Liver (tissue), 9 donors: ENCODE measurements around the gene RNF175. TPM values are rescaled to one million over a fixed set of nuclear protein-coding genes. Genes with fewer than 3 reads are reported as not detected.

Experiments
- DNase-seq: peaks from one replicate; pipeline ENCODE4 v3.0.0-alpha.2; 2017; ENCODE audit warnings: low spot score
- H3K27ac ChIP-seq, 2 donors: one replicate each; pipeline ENCODE4 v1.7.0; 2013; ENCODE audit warnings: inconsistent platforms in 2 of 2, low read length in 2 of 2, control low read depth in 1 of 2, low read depth in 1 of 2, mild to moderate bottlenecking in 1 of 2
- H3K27me3 ChIP-seq, 4 donors: one replicate each; pipeline versions ENCODE4 v1.6.1 to v1.7.0; 2013; ENCODE audit warnings: low read length in 3 of 4, inconsistent platforms in 1 of 4, mild to moderate bottlenecking in 1 of 4, moderate library complexity in 1 of 4; ENCODE audit not compliant: control insufficient read depth in 4 of 4, insufficient read depth in 4 of 4
- H3K36me3 ChIP-seq, 4 donors: one replicate each; pipeline versions ENCODE4 v1.6.1 to v1.7.0; 2013; ENCODE audit warnings: low read length in 3 of 4, mild to moderate bottlenecking in 3 of 4, low read depth in 1 of 4, moderate library complexity in 1 of 4; ENCODE audit not compliant: control insufficient read depth in 4 of 4, insufficient read depth in 3 of 4
- H3K4me1 ChIP-seq, 4 donors: one replicate each; pipeline versions ENCODE4 v1.6.1 to v1.7.0; 2013; ENCODE audit warnings: low read length in 3 of 4, mild to moderate bottlenecking in 3 of 4, moderate library complexity in 1 of 4; ENCODE audit not compliant: control insufficient read depth in 4 of 4, insufficient read depth in 4 of 4
- H3K4me3 ChIP-seq, 3 donors: one replicate each; pipeline versions ENCODE4 v1.6.1 to v1.7.0; 2013; ENCODE audit warnings: low read length in 3 of 3, control low read depth in 1 of 3, low read depth in 1 of 3, mild to moderate bottlenecking in 1 of 3
- H3K9ac ChIP-seq, 2 donors: one replicate each; pipeline ENCODE4 v1.7.0; 2013; ENCODE audit warnings: low read length in 2 of 2, mild to moderate bottlenecking in 2 of 2, moderate library complexity in 2 of 2, control low read depth in 1 of 2, low read depth in 1 of 2
- H3K9me3 ChIP-seq, 4 donors: one replicate each; pipeline versions ENCODE4 v1.6.1 to v1.7.0; 2013; ENCODE audit warnings: low read length in 3 of 4; ENCODE audit not compliant: control insufficient read depth in 4 of 4
- FOXA1 ChIP-seq: IDR thresholded peaks from 2 replicates; pipeline ENCODE4 v1.6.1; 2016; ENCODE audit warnings: antibody characterized with exemption
- HNF4A ChIP-seq, 2 donors: conservative IDR thresholded peaks; 2 replicates each; pipeline ENCODE4 v1.6.1; 2016; ENCODE audit warnings: antibody characterized with exemption in 2 of 2, mild to moderate bottlenecking in 2 of 2
- JUND ChIP-seq, 2 donors: IDR thresholded peaks; 2 replicates each; pipeline ENCODE4 v1.6.1; 2016; ENCODE audit warnings: antibody characterized with exemption in 2 of 2
- NR2F2 ChIP-seq: IDR thresholded peaks from 2 replicates; pipeline ENCODE4 v1.6.1; 2016; ENCODE audit warnings: antibody characterized with exemption
- RAD21 ChIP-seq, 2 donors: IDR thresholded peaks; 2 replicates each; pipeline ENCODE4 v1.6.1; 2016; ENCODE audit warnings: antibody characterized with exemption in 2 of 2, mild to moderate bottlenecking in 2 of 2
- SP1 ChIP-seq: IDR thresholded peaks from 2 replicates; pipeline ENCODE4 v1.6.1; 2018; ENCODE audit warnings: antibody characterized with exemption, mild to moderate bottlenecking
- TAF1 ChIP-seq: conservative IDR thresholded peaks from 2 replicates; pipeline ENCODE4 v1.6.1; 2016; ENCODE audit warnings: antibody characterized with exemption, mild to moderate bottlenecking
- WGBS: extraction: QIAGEN DNeasy Blood & Tissue Kit; methylation state at CpG from one replicate; pipeline ENCODE4 v1.1.7; 2013; 5-methylcytosine and 5-hydroxymethylcytosine counted together
- polyA plus RNA-seq, 2 donors: library from polyadenylated mRNA; stranded (reverse) in 1 of 2; unstranded in 1 of 2; fragments of 200-250 nt in 1 of 2; fragments of >200 nt in 1 of 2; fragmentation: Nextera tagmentation in 1 of 2; extraction: Ambion mirVana in 1 of 2; gene quantifications; one replicate each; pipeline versions ENCODE4 v1.2.1 to v1.2.3, GENCODE V29; 2013 to 2015
- total RNA-seq, 2 donors: library from RNA; depleted of rRNA; stranded (reverse); fragments of >200 nt; gene quantifications; one replicate each; pipeline ENCODE4 v1.2.3, GENCODE V29; 2014
- TF ChIP-seq, protein P1 (sequence below): IDR thresholded peaks from 2 replicates; pipeline ENCODE4 v1.6.1; 2016; ENCODE audit warnings: antibody characterized with exemption, mild to moderate bottlenecking
- TF ChIP-seq, protein P2 (sequence below): IDR thresholded peaks from 2 replicates; pipeline ENCODE4 v1.6.1; 2016; ENCODE audit warnings: antibody characterized with exemption
- TF ChIP-seq, protein P3 (sequence below): IDR thresholded peaks from 2 replicates; pipeline ENCODE4 v1.6.1; 2016; ENCODE audit warnings: antibody characterized with exemption
- TF ChIP-seq, protein P4 (sequence below): fragments of 150-350 bp; IDR thresholded peaks from 2 replicates; pipeline ENCODE4 v1.5.1; 2017; ENCODE audit warnings: improper control_type of control experiment, low read depth, low read length; ENCODE audit not compliant: missing input control
- TF ChIP-seq, protein P5 (sequence below): IDR thresholded peaks from 2 replicates; pipeline ENCODE4 v1.6.1; 2016; ENCODE audit warnings: antibody characterized with exemption
- donor health status: healthy.
- donor health status: healthy.
- donor health status: healthy.
- donor health status: healthy.
- donor health status: healthy.

Gene RNF175
- total and polyA plus RNA-seq, 4 donors, result 0.08 to 0.65 (median 0.24) TPM; not detected in 1

DNA sequence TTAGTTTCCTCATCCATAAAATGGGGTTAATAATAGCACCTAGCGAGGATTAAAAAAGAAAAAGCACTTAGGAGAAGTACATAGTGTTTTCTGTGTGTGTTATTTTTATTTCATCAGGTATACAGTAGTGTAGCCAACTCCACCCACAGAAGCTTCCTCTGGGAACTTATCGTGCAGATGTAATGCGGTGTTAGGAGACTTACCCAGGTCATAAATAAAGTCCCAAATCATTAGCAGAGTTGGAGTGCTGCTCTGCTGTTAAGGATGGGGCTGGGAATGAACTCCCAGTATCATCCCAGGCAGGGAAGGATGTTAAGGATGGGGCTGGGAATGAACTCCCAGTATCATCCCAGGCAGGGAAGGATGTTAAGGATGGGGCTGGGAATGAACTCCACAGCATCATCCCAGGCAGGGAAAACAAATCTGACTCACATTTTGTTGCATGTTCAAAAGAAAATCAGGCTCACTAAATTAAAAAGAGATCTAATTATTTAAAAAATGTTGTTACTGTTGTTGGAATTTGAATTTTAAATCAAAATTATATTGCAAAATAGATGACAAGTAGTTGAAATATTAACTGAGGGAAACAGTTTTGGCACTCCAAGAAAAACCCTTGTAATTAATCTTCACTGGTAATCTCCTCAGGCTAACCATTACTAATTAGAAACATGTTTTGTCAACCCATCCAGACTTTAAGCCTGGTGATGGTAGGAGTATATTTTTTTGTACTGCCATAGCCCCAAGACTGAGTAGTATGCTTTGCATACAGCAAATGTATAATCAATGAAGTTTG, 39.3 kb upstream of the RNF175 start:
- WGBS, result 75% methylated on average over 3 of the region's 3 CpGs
- H3K9ac ChIP-seq, result no peak overlapping the region
- no peak overlapping the region for H3K4me3 ChIP-seq
- H3K27me3 ChIP-seq, result peaks cover 0 to 10% (median 0%) of the 10 kb centered on the region in 4 donors
- H3K27ac ChIP-seq, result no peak overlapping the region
- H3K36me3 ChIP-seq, result no peaks in the 10 kb centered on the region
- no peaks in the 10 kb centered on the region for H3K4me1 ChIP-seq
- no peaks in the 10 kb centered on the region for H3K9me3 ChIP-seq
- no peak for TF ChIP-seq RAD21 (IDR thresholded peaks at IDR 0.05)
- TF ChIP-seq NR2F2, result no peak
- TF ChIP-seq, protein P1, sequence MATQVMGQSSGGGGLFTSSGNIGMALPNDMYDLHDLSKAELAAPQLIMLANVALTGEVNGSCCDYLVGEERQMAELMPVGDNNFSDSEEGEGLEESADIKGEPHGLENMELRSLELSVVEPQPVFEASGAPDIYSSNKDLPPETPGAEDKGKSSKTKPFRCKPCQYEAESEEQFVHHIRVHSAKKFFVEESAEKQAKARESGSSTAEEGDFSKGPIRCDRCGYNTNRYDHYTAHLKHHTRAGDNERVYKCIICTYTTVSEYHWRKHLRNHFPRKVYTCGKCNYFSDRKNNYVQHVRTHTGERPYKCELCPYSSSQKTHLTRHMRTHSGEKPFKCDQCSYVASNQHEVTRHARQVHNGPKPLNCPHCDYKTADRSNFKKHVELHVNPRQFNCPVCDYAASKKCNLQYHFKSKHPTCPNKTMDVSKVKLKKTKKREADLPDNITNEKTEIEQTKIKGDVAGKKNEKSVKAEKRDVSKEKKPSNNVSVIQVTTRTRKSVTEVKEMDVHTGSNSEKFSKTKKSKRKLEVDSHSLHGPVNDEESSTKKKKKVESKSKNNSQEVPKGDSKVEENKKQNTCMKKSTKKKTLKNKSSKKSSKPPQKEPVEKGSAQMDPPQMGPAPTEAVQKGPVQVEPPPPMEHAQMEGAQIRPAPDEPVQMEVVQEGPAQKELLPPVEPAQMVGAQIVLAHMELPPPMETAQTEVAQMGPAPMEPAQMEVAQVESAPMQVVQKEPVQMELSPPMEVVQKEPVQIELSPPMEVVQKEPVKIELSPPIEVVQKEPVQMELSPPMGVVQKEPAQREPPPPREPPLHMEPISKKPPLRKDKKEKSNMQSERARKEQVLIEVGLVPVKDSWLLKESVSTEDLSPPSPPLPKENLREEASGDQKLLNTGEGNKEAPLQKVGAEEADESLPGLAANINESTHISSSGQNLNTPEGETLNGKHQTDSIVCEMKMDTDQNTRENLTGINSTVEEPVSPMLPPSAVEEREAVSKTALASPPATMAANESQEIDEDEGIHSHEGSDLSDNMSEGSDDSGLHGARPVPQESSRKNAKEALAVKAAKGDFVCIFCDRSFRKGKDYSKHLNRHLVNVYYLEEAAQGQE, result no peak
- TF ChIP-seq, protein P2, sequence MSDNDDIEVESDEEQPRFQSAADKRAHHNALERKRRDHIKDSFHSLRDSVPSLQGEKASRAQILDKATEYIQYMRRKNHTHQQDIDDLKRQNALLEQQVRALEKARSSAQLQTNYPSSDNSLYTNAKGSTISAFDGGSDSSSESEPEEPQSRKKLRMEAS, result no peak
- no peak for DNase-seq

DNA sequence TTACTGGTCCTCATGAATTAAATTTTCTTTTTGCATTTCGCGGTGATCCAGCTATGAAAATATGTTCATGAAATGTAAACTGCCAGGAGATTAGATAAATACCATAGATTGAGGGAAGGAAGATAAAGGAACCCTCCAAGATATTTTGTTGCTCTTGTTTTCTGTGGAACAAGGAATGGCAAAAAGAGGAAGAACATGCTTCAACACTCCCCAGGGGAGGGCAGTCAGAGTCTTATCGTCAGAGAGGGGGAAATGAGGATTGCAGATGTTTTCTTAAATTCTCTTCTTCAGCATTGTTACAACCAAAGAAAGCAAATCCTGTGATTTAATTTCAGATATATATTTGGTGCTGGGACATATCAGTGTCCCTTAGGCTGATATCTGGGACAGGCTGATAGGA, 38.6 kb upstream of the RNF175 start:
- H3K9me3 ChIP-seq, result no peaks in the 10 kb centered on the region
- H3K4me3 ChIP-seq, result no peak overlapping the region
- H3K36me3 ChIP-seq, result no peaks in the 10 kb centered on the region
- 57% methylated on average over 3 of the region's 3 CpGs for WGBS
- H3K9ac ChIP-seq, result no peak overlapping the region
- no peak for TF ChIP-seq SP1
- no peak for TF ChIP-seq TAF1
- TF ChIP-seq, protein P3, sequence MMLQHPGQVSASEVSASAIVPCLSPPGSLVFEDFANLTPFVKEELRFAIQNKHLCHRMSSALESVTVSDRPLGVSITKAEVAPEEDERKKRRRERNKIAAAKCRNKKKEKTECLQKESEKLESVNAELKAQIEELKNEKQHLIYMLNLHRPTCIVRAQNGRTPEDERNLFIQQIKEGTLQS, result no peak
- TF ChIP-seq, protein P2, result no peak
- TF ChIP-seq, protein P4, sequence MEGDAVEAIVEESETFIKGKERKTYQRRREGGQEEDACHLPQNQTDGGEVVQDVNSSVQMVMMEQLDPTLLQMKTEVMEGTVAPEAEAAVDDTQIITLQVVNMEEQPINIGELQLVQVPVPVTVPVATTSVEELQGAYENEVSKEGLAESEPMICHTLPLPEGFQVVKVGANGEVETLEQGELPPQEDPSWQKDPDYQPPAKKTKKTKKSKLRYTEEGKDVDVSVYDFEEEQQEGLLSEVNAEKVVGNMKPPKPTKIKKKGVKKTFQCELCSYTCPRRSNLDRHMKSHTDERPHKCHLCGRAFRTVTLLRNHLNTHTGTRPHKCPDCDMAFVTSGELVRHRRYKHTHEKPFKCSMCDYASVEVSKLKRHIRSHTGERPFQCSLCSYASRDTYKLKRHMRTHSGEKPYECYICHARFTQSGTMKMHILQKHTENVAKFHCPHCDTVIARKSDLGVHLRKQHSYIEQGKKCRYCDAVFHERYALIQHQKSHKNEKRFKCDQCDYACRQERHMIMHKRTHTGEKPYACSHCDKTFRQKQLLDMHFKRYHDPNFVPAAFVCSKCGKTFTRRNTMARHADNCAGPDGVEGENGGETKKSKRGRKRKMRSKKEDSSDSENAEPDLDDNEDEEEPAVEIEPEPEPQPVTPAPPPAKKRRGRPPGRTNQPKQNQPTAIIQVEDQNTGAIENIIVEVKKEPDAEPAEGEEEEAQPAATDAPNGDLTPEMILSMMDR, result no peak
- TF ChIP-seq, protein P5, sequence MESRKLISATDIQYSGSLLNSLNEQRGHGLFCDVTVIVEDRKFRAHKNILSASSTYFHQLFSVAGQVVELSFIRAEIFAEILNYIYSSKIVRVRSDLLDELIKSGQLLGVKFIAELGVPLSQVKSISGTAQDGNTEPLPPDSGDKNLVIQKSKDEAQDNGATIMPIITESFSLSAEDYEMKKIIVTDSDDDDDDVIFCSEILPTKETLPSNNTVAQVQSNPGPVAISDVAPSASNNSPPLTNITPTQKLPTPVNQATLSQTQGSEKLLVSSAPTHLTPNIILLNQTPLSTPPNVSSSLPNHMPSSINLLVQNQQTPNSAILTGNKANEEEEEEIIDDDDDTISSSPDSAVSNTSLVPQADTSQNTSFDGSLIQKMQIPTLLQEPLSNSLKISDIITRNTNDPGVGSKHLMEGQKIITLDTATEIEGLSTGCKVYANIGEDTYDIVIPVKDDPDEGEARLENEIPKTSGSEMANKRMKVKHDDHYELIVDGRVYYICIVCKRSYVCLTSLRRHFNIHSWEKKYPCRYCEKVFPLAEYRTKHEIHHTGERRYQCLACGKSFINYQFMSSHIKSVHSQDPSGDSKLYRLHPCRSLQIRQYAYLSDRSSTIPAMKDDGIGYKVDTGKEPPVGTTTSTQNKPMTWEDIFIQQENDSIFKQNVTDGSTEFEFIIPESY, result no peak
- TF ChIP-seq JUND (IDR thresholded peaks at IDR 0.05), result no peak
- TF ChIP-seq FOXA1, result no peak
- no peak for TF ChIP-seq NR2F2
- no peak for TF ChIP-seq HNF4A (conservative IDR thresholded peaks at IDR 0.05)
- H3K27me3 ChIP-seq, result peaks cover 0 to 7% (median 0%) of the 10 kb centered on the region in 4 donors
- H3K4me1 ChIP-seq, result no peaks in the 10 kb centered on the region
- H3K27ac ChIP-seq, result no peak overlapping the region
- no peak for DNase-seq
